K562 (cell line): Measurements from ENCODE around the gene ARID3A. TPM values are rescaled to one million over a fixed set of nuclear protein-coding genes. Genes with fewer than 3 reads are reported as not detected.

ENCODE experiments used
- ARNT ChIP-seq, 2 experiments: fragments of 450-650 bp; IDR thresholded peaks; 2 replicates each; pipeline ENCODE4 v1.6.1; 2016; ENCODE audit warnings: mild to moderate bottlenecking in 1 of 2
- BHLHE40 ChIP-seq: IDR thresholded peaks from 2 replicates; pipeline ENCODE4 v1.6.1; 2011; ENCODE audit warnings: low read length, improper control_type of control experiment
- ELF1 ChIP-seq: fragments of 200-800 bp; sonication (Bioruptor generic); IDR thresholded peaks from 2 replicates; pipeline ENCODE4 v1.6.1; 2016; ENCODE audit warnings: missing genetic modification characterization, missing compliant biosample characterization
- ETV5 ChIP-seq: sonication (generic); formaldehyde crosslinking; IDR thresholded peaks from 2 replicates; pipeline ENCODE4 v1.4.0; 2020; ENCODE audit warnings: low read depth, mild to moderate bottlenecking, missing genetic modification reagents
- JUNB ChIP-seq: fragments of 450-650 bp; formaldehyde crosslinking; conservative IDR thresholded peaks from 2 replicates; pipeline ENCODE4 v1.4.0; 2020; ENCODE audit warnings: mild to moderate bottlenecking
- KDM1A ChIP-seq, 2 experiments: fragments of 450-650 bp; IDR thresholded peaks; 2 replicates each; pipeline ENCODE4 v1.6.1; 2016; ENCODE audit warnings: mild to moderate bottlenecking in 2 of 2
- SETDB1 ChIP-seq: IDR thresholded peaks from one replicate; pipeline ENCODE4 v1.6.1; 2012; ENCODE audit warnings: low read length, control low read depth, inconsistent platforms
- SIRT6 ChIP-seq: IDR thresholded peaks from one replicate; pipeline ENCODE4 v1.6.1; 2012; ENCODE audit warnings: low read depth, mild to moderate bottlenecking, control low read depth, inconsistent platforms, low read length, moderate library complexity
- STAT6 ChIP-seq: sonication (generic); formaldehyde crosslinking; IDR thresholded peaks from 2 replicates; pipeline ENCODE4 v1.8.1; 2023; ENCODE audit warnings: mild to moderate bottlenecking, missing genetic modification reagents
- ZBTB40 ChIP-seq, 2 experiments: fragments of 450-650 bp in 1 of 2; sonication (generic) in 1 of 2; formaldehyde crosslinking in 1 of 2; IDR thresholded peaks; 2 replicates each; pipeline versions ENCODE4 v1.7.1 to v1.9.0; 2016 to 2022; ENCODE audit warnings: inconsistent platforms in 1 of 2, mild to moderate bottlenecking in 1 of 2, missing genetic modification reagents in 1 of 2
- ZNF134 ChIP-seq: fragments of 250-450 bp; sonication (Bioruptor Pico); conservative IDR thresholded peaks from 2 replicates; pipeline ENCODE4 v1.4.0; 2020
- ZNF436 ChIP-seq: fragments of 250-450, 450-650 bp; sonication (Bioruptor Pico); formaldehyde crosslinking; IDR thresholded peaks from 2 replicates; pipeline ENCODE4 v1.7.0; 2020; ENCODE audit warnings: mild to moderate bottlenecking
- ZNF76 ChIP-seq: fragments of 250-450 bp; sonication (Bioruptor Pico); IDR thresholded peaks from 2 replicates; pipeline ENCODE4 v1.4.0; 2020; ENCODE audit warnings: mild to moderate bottlenecking, moderate library complexity, borderline replicate concordance
- ZSCAN32 ChIP-seq: fragments of 450-650 bp; formaldehyde crosslinking; IDR thresholded peaks from 2 replicates; pipeline ENCODE4 v1.4.0; 2020; ENCODE audit warnings: mild to moderate bottlenecking, moderate library complexity
- polyA plus RNA-seq, 8 experiments: library from polyadenylated mRNA; depleted of rRNA in 4 of 8; stranded (reverse) in 5 of 8; unstranded in 3 of 8; fragments of >200 nt; fragmentation: Nextera tagmentation in 2 of 8; fragmentation: Illumina TruSeq in 1 of 8; extraction: Ambion mirVana in 2 of 8; extraction: Trizol in 1 of 8; gene quantifications; 2 replicates each; pipeline versions ENCODE4 v1.2.1 to v1.2.3, GENCODE V29; 2011 to 2014; ENCODE audit warnings: inconsistent platforms in 1 of 8, missing spikeins in 1 of 8
- total RNA-seq, 7 experiments: library from RNA; depleted of rRNA in 6 of 7; stranded (reverse); fragments of >200 nt in 6 of 7; fragmentation: Illumina TruSeq in 2 of 7; extraction: Trizol in 2 of 7; gene quantifications; 2 replicates each; pipeline versions ENCODE4 v1.2.1 to v1.2.3, GENCODE V29; 2011 to 2021; ENCODE audit warnings: low replicate concordance in 1 of 7

The ARID3A gene
- total and polyA plus RNA-seq, 9 of the 15 experiments (the other 6 are each of a cell fraction or from before 2014, with no cell fraction given), result 1.4 to 118 (median 31.2) TPM

GRCh38 chr19:954672-955494 lies 29.0 kb downstream of the ARID3A start (continued):
- TF ChIP-seq JUNB (no peak), ARNT (IDR thresholded peaks at IDR 0.05) (peak in 1 of 2 experiments; percentile 20; a peak in 1 of 4 replicates), ZNF436 (CRISPR knock-in tag) (no peak), ZNF134 (no peak), STAT6 (CRISPR knock-in tag) (no peak), ZNF76 (no peak), SIRT6 (no peak), SETDB1 (no peak), ETV5 (CRISPR knock-in tag) (peak; percentile 71), KDM1A (IDR thresholded peaks at IDR 0.05) (peak; percentile 65 to 75), BHLHE40 (peak; percentile 61; the same call in 1 of the 2 replicates), ZBTB40 (IDR thresholded peaks at IDR 0.05) (peak; percentile 38; the same call in 1 of the 2 replicates), ZBTB40 (CRISPR knock-in tag; IDR thresholded peaks at IDR 0.05) (no peak), ELF1 (tag) (no peak), ZSCAN32 (CRISPR knock-in tag) (no peak)
